ENCODE data around the gene GRAMD4.

The GRAMD4 gene

DNA sequence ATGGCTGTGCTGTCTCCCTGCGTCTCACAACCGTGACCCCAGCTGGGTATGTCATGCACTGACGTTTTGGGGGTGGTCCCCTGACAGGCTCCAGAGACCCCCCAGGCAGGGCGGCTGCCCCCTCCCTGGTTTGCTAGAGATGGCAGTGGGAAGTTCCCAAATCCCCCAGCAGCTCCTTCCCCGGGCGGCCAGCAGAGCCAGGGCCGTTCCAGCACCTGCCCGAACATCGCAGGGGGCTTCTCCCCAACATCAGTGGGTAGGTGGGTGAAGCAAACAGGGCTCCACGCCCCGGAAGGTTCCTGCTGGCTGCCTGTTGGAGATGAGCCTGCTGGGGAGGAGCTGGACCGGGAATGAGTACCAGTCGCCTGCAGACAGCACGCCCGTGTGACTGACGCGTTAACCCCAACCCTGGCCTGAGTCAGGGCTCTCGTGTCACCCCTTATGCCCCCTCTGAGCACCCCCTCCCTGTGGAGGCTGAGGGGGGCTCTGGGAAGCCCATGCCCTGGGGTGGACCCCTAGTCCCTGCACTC is 45.6 kb downstream of the GRAMD4 start:
- Histone ChIP-seq H3K4me1 (ENCODE audit: insufficient read depth, low read length, severe bottlenecking) (no peaks in the 10 kb centered on the region), H3K36me3 (ENCODE audit: insufficient read depth, low read length) (no peaks in the 10 kb centered on the region)

DNA sequence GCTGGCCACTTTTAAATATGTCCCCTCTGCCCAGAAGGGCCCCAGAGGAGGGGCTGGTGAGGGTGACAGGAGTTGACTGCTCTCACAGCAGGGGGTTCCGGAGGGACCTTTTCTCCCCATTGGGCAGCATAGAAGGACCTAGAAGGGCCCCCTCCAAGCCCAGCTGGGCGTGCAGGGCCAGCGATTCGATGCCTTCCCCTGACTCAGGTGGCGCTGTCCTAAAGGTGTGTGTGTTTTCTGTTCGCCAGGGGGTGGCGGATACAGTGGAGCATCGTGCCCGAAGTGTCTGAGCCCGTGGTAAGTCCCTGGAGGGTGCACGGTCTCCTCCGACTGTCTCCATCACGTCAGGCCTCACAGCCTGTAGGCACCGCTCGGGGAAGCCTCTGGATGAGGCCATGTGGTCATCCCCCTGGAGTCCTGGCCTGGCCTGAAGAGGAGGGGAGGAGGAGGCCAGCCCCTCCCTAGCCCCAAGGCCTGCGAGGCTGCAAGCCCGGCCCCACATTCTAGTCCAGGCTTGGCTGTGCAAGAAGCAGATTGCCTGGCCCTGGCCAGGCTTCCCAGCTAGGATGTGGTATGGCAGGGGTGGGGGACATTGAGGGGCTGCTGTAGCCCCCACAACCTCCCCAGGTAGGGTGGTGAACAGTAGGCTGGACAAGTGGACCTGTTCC is 46.5 kb downstream of the GRAMD4 start:
- Histone ChIP-seq H3K9me3 (ENCODE audit: low read length) (no peaks in the 10 kb centered on the region), H4K20me1 (ENCODE audit: insufficient read depth, low read length) (no peaks in the 10 kb centered on the region), H3K4me2 (ENCODE audit: low read length) (no peak overlapping the region), H3K27ac (ENCODE audit: low read depth, low read length, poor library complexity, severe bottlenecking) (no peak overlapping the region), H3K4me1 (ENCODE audit: insufficient read depth, low read length, severe bottlenecking) (peaks cover 2% of the 10 kb centered on the region), H3K27me3 (ENCODE audit: insufficient read depth, low read length) (no peaks in the 10 kb centered on the region), H3K36me3 (ENCODE audit: insufficient read depth, low read length) (no peaks in the 10 kb centered on the region), H3K4me3 (ENCODE audit: low read depth, low read length, poor library complexity, severe bottlenecking) (no peak overlapping the region), H3K9me2 (ENCODE audit: low read depth, low read length) (no peaks in the 10 kb centered on the region), H3K9ac (ENCODE audit: low read length) (no peak overlapping the region), H2AFZ (ENCODE audit: low read length) (no peak overlapping the region), H3K79me2 (ENCODE audit: insufficient read depth, low read length) (no peaks in the 10 kb centered on the region), H3F3A (ENCODE audit: insufficient read depth, low read length) (no peaks in the 10 kb centered on the region)
- TF ChIP-seq EZH2 (IDR thresholded peaks at IDR 0.05; ENCODE audit: borderline replicate concordance, low read length), result no peak
- TF ChIP-seq, protein P1, sequence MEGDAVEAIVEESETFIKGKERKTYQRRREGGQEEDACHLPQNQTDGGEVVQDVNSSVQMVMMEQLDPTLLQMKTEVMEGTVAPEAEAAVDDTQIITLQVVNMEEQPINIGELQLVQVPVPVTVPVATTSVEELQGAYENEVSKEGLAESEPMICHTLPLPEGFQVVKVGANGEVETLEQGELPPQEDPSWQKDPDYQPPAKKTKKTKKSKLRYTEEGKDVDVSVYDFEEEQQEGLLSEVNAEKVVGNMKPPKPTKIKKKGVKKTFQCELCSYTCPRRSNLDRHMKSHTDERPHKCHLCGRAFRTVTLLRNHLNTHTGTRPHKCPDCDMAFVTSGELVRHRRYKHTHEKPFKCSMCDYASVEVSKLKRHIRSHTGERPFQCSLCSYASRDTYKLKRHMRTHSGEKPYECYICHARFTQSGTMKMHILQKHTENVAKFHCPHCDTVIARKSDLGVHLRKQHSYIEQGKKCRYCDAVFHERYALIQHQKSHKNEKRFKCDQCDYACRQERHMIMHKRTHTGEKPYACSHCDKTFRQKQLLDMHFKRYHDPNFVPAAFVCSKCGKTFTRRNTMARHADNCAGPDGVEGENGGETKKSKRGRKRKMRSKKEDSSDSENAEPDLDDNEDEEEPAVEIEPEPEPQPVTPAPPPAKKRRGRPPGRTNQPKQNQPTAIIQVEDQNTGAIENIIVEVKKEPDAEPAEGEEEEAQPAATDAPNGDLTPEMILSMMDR (IDR thresholded peaks at IDR 0.05; ENCODE audit: low read length), result no peak

More for the DNA sequence above, 45.6 kb downstream of the GRAMD4 start:
- no peaks in the 10 kb centered on the region for H3K9me3 ChIP-seq (ENCODE audit: low read length)
- no peak overlapping the region for H3K9ac ChIP-seq (ENCODE audit: low read length)
- H3K4me3 ChIP-seq (ENCODE audit: low read depth, low read length, poor library complexity, severe bottlenecking), result no peak overlapping the region
- no peak overlapping the region for H3K4me2 ChIP-seq (ENCODE audit: low read length)
- H3F3A ChIP-seq (ENCODE audit: insufficient read depth, low read length), result no peaks in the 10 kb centered on the region
- H3K27me3 ChIP-seq (ENCODE audit: insufficient read depth, low read length), result no peaks in the 10 kb centered on the region
- H4K20me1 ChIP-seq (ENCODE audit: insufficient read depth, low read length), result no peaks in the 10 kb centered on the region
- no peak overlapping the region for H3K27ac ChIP-seq (ENCODE audit: low read depth, low read length, poor library complexity, severe bottlenecking)
- no peaks in the 10 kb centered on the region for H3K9me2 ChIP-seq (ENCODE audit: low read depth, low read length)
- no peak overlapping the region for H2AFZ ChIP-seq (ENCODE audit: low read length)
- no peak for TF ChIP-seq EZH2 (IDR thresholded peaks at IDR 0.05; ENCODE audit: borderline replicate concordance, low read length)
- TF ChIP-seq, protein P1 (IDR thresholded peaks at IDR 0.05; ENCODE audit: low read length), result no peak
- H3K79me2 ChIP-seq (ENCODE audit: insufficient read depth, low read length), result no peaks in the 10 kb centered on the region

DNA sequence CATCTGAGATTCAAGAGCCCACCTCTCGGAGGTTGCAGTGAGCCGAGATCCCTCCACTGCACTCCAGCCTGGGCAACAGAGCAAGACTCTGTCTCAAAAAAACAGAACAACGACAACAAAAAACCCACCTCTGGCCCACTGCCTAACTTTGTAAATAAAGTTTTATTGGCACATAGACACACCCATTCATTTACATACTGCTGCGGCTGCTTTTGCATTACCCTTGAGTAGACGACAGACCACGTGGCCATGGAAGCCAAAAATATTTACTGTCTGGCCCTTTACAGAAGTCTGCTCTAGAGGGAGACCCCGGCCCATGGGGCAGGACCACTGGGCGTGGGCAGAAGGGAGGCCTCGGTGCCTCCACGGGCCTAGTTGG is 47.0 kb downstream of the GRAMD4 start:
- H3F3A ChIP-seq (ENCODE audit: insufficient read depth, low read length), result no peaks in the 10 kb centered on the region
- H2AFZ ChIP-seq (ENCODE audit: low read length), result no peak overlapping the region
- H3K36me3 ChIP-seq (ENCODE audit: insufficient read depth, low read length), result no peaks in the 10 kb centered on the region

More for the DNA sequence above, 47.0 kb downstream of the GRAMD4 start:
- Histone ChIP-seq H3K4me2 (ENCODE audit: low read length) (no peak overlapping the region), H3K4me1 (ENCODE audit: insufficient read depth, low read length, severe bottlenecking) (peaks cover 7% of the 10 kb centered on the region), H3K9ac (ENCODE audit: low read length) (no peak overlapping the region), H3K9me3 (ENCODE audit: low read length) (no peaks in the 10 kb centered on the region), H3K9me2 (ENCODE audit: low read depth, low read length) (no peaks in the 10 kb centered on the region), H3K27ac (ENCODE audit: low read depth, low read length, poor library complexity, severe bottlenecking) (no peak overlapping the region), H4K20me1 (ENCODE audit: insufficient read depth, low read length) (no peaks in the 10 kb centered on the region), H3K27me3 (ENCODE audit: insufficient read depth, low read length) (no peaks in the 10 kb centered on the region), H3K79me2 (ENCODE audit: insufficient read depth, low read length) (no peaks in the 10 kb centered on the region), H3K4me3 (ENCODE audit: low read depth, low read length, poor library complexity, severe bottlenecking) (no peak overlapping the region)
- TF ChIP-seq, protein P1 (IDR thresholded peaks at IDR 0.05; ENCODE audit: low read length), result no peak

All from OCI-LY1 (cell line).